Measurements from ENCODE around the gene ZNF678.

ZNF678 gene

GRCh38 chr1:227532019-227532619 lies 31.2 kb upstream of the ZNF678 start:
- H3K4me1 ChIP-seq (ENCODE audit: control insufficient read depth, insufficient read depth, low read length), result no peaks in the 10 kb centered on the region
- no peak overlapping the region for H3K4me3 ChIP-seq (ENCODE audit: low read depth, low read length)
- H3K36me3 ChIP-seq (ENCODE audit: control insufficient read depth in 2 of 2, insufficient read depth in 1 of 2, low read length in 2 of 2), result no peaks in the 10 kb centered on the region
- H3K27ac ChIP-seq (ENCODE audit: extremely low read depth, low read depth, low read length), result no peak overlapping the region
- ChIA-PET POLR2A (no interaction called here), CTCF (interaction anchor here (0.6 to 1.5 kb wide), 5 partner anchors 9 to 578 kb away, joined by 3 read pairs; no protein-coding TSS in a partner anchor)
- no peaks in the 10 kb centered on the region for H3K9me3 ChIP-seq (ENCODE audit: control insufficient read depth, insufficient read depth, low read depth, low read length)
- TF ChIP-seq ZNF112 (tag by site-specific recombination; IDR thresholded peaks at IDR 0.05) (no peak), ZFHX2 (tag by site-specific recombination; conservative IDR thresholded peaks at IDR 0.05) (peak; percentile 93), ZNF791 (tag by site-specific recombination; IDR thresholded peaks at IDR 0.05) (no peak), ZNF571 (tag by site-specific recombination; IDR thresholded peaks at IDR 0.05) (no peak), ZBTB8A (tag by site-specific recombination; IDR thresholded peaks at IDR 0.05) (0 out of 2 replicates have a peak, but pooled peaks have one; percentile 10), ZNF521 (tag by site-specific recombination; IDR thresholded peaks at IDR 0.05) (no peak), ZNF350 (tag by site-specific recombination; IDR thresholded peaks at IDR 0.05) (no peak), ZNF169 (tag by site-specific recombination; IDR thresholded peaks at IDR 0.05) (no peak), EGR2 (tag by site-specific recombination; IDR thresholded peaks at IDR 0.05; ENCODE audit: low read depth) (peak; percentile 96), ZNF398 (tag by site-specific recombination; IDR thresholded peaks at IDR 0.05) (peak; percentile 89), ZNF394 (tag by site-specific recombination; IDR thresholded peaks at IDR 0.05; ENCODE audit: borderline replicate concordance) (no peak), ZNF777 (tag by site-specific recombination; IDR thresholded peaks at IDR 0.05; ENCODE audit: borderline replicate concordance) (no peak), ZNF248 (tag by site-specific recombination; IDR thresholded peaks at IDR 0.05) (no peak)

- H3K9me3 ChIP-seq (ENCODE audit: control insufficient read depth, insufficient read depth, low read depth, low read length), result no peaks in the 10 kb centered on the region
- H3K27ac ChIP-seq (ENCODE audit: extremely low read depth, low read depth, low read length), result no peak overlapping the region
- no peaks in the 10 kb centered on the region for H3K36me3 ChIP-seq (ENCODE audit: control insufficient read depth in 2 of 2, insufficient read depth in 1 of 2, low read length in 2 of 2)
- no peaks in the 10 kb centered on the region for H3K4me1 ChIP-seq (ENCODE audit: control insufficient read depth, insufficient read depth, low read length)
- POLR2A ChIA-PET, result interaction anchor here (0.6 to 2.1 kb wide), 2 partner anchors 23 to 625 kb away, joined by 6 to 7 read pairs; partner anchors contain the start of genes IBA57 and ZNF678
- no peak overlapping the region for H3K4me3 ChIP-seq (ENCODE audit: low read depth, low read length)
- CTCF ChIA-PET, result interaction anchor here (0.6 to 1.7 kb wide), 5 partner anchors 12 to 1007 kb away, joined by 3 to 5 read pairs (median 5); no protein-coding TSS in a partner anchor
- no peak for TF ChIP-seq FEZF1 (tag by site-specific recombination; IDR thresholded peaks at IDR 0.05)
- TF ChIP-seq ZNF311 (tag by site-specific recombination; IDR thresholded peaks at IDR 0.05; ENCODE audit: borderline replicate concordance), result no peak
- no peak for TF ChIP-seq SP3 (tag by site-specific recombination; IDR thresholded peaks at IDR 0.05)
- no peak for TF ChIP-seq ZNF548 (tag by site-specific recombination; IDR thresholded peaks at IDR 0.05)
- no peak for TF ChIP-seq ZNF785 (tag by site-specific recombination; IDR thresholded peaks at IDR 0.05)
- TF ChIP-seq ZNF510 (tag by site-specific recombination; IDR thresholded peaks at IDR 0.05; ENCODE audit: insufficient replicate concordance), result no peak
- no peak for TF ChIP-seq ZNF24 (tag by site-specific recombination; IDR thresholded peaks at IDR 0.05)
- no peak for TF ChIP-seq ZNF16 (tag by site-specific recombination; IDR thresholded peaks at IDR 0.05; ENCODE audit: low read depth)
- TF ChIP-seq RBAK (tag by site-specific recombination; IDR thresholded peaks at IDR 0.05), result no peak
- TF ChIP-seq, protein P1, sequence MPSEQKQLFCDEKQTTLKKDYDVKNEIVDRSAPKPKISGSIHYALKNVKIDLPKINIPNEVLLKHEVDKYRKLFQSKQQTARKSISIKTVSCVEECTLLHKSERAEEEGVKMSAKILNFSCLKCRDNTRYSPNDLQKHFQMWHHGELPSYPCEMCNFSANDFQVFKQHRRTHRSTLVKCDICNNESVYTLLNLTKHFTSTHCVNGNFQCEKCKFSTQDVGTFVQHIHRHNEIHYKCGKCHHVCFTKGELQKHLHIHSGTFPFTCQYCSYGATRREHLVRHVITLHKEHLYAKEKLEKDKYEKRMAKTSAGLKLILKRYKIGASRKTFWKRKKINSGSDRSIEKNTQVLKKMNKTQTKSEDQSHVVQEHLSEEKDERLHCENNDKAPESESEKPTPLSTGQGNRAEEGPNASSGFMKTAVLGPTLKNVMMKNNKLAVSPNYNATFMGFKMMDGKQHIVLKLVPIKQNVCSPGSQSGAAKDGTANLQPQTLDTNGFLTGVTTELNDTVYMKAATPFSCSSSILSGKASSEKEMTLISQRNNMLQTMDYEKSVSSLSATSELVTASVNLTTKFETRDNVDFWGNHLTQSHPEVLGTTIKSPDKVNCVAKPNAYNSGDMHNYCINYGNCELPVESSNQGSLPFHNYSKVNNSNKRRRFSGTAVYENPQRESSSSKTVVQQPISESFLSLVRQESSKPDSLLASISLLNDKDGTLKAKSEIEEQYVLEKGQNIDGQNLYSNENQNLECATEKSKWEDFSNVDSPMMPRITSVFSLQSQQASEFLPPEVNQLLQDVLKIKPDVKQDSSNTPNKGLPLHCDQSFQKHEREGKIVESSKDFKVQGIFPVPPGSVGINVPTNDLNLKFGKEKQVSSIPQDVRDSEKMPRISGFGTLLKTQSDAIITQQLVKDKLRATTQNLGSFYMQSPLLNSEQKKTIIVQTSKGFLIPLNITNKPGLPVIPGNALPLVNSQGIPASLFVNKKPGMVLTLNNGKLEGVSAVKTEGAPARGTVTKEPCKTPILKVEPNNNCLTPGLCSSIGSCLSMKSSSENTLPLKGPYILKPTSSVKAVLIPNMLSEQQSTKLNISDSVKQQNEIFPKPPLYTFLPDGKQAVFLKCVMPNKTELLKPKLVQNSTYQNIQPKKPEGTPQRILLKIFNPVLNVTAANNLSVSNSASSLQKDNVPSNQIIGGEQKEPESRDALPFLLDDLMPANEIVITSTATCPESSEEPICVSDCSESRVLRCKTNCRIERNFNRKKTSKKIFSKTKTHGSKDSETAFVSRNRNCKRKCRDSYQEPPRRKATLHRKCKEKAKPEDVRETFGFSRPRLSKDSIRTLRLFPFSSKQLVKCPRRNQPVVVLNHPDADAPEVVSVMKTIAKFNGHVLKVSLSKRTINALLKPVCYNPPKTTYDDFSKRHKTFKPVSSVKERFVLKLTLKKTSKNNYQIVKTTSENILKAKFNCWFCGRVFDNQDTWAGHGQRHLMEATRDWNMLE (tag by site-specific recombination; conservative IDR thresholded peaks at IDR 0.05; ENCODE audit: low read depth), result no peak
- TF ChIP-seq ZNF214 (tag by site-specific recombination; IDR thresholded peaks at IDR 0.05; ENCODE audit: borderline replicate concordance), result no peak
- TF ChIP-seq, protein P2, sequence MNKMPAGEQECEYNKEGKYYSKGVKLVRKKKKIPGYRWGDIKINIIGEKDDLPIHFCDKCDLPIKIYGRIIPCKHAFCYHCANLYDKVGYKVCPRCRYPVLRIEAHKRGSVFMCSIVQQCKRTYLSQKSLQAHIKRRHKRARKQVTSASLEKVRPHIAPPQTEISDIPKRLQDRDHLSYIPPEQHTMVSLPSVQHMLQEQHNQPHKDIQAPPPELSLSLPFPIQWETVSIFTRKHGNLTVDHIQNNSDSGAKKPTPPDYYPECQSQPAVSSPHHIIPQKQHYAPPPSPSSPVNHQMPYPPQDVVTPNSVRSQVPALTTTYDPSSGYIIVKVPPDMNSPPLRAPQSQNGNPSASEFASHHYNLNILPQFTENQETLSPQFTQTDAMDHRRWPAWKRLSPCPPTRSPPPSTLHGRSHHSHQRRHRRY (tag by site-specific recombination; IDR thresholded peaks at IDR 0.05), result no peak
- no peak for TF ChIP-seq ZNF658 (tag by site-specific recombination; IDR thresholded peaks at IDR 0.05)
- TF ChIP-seq PRDM1 (tag by site-specific recombination; IDR thresholded peaks at IDR 0.05), result no peak
These were observed 22.9 kb upstream of the ZNF678 start for GRCh38 chr1:227540170-227541098.
